Smooth muscle cell (in vitro differentiated cells): ENCODE measurements around the gene RNF39. TPM values are rescaled to one million over a fixed set of nuclear protein-coding genes. Genes with fewer than 3 reads are reported as not detected.

Source experiments
- DNase-seq: peaks from one replicate; lab custom pipeline; 2025; ENCODE audit not compliant: unreplicated experiment; lab: John Stamatoyannopoulos, UW
- H2AFZ ChIP-seq: fragments of 200-600 bp; sonication (generic); 2 replicates; pipeline ENCODE4 v1.6.0; 2016; ENCODE audit warnings: antibody characterized with exemption, low read depth, mild to moderate bottlenecking
- H3F3A ChIP-seq: fragments of 200-600 bp; sonication (generic); 2 replicates; pipeline ENCODE4 v1.6.0; 2017; ENCODE audit warnings: antibody characterized with exemption, low read depth
- H3K27ac ChIP-seq: fragments of 200-600 bp; sonication (generic); 2 replicates; pipeline ENCODE4 v1.5.1; 2016; ENCODE audit warnings: low read depth, mild to moderate bottlenecking
- H3K27me3 ChIP-seq: fragments of 200-600 bp; sonication (generic); 2 replicates; pipeline ENCODE4 v1.6.1; 2016; ENCODE audit warnings: low read depth, mild to moderate bottlenecking
- H3K36me3 ChIP-seq: fragments of 200-600 bp; sonication (generic); 2 replicates; pipeline ENCODE4 v1.5.1; 2016; ENCODE audit warnings: low read depth
- H3K4me1 ChIP-seq: fragments of 200-600 bp; sonication (generic); 2 replicates; pipeline ENCODE4 v1.5.1; 2016; ENCODE audit warnings: low read depth
- H3K4me2 ChIP-seq: fragments of 200-600 bp; sonication (generic); 2 replicates; pipeline ENCODE4 v1.6.0; 2016; ENCODE audit warnings: mild to moderate bottlenecking
- H3K4me3 ChIP-seq: fragments of 200-600 bp; sonication (generic); 2 replicates; pipeline ENCODE4 v1.5.1; 2016; ENCODE audit warnings: mild to moderate bottlenecking
- H3K79me2 ChIP-seq: fragments of 200-600 bp; sonication (generic); 2 replicates; pipeline ENCODE4 v1.6.0; 2016; ENCODE audit warnings: low read depth, mild to moderate bottlenecking
- H3K9ac ChIP-seq: fragments of 200-600 bp; sonication (generic); 2 replicates; pipeline ENCODE4 v1.6.0; 2016; ENCODE audit warnings: low read depth
- H3K9me3 ChIP-seq: fragments of 200-600 bp; sonication (generic); replicated peaks from 2 replicates; pipeline ENCODE4 v1.5.1; 2016; ENCODE audit warnings: low read depth
- H4K20me1 ChIP-seq: fragments of 200-600 bp; sonication (generic); 2 replicates; pipeline ENCODE4 v1.6.0; 2016; ENCODE audit warnings: low read depth
- WGBS: methylation state at CpG from one replicate; pipeline ENCODE4 v1.1.7; 2016; ENCODE audit warnings: low lambda C conversion rate; 5-methylcytosine and 5-hydroxymethylcytosine counted together
- polyA plus RNA-seq: library from polyadenylated mRNA; unstranded; fragments of >200 nt; fragmentation: Nextera tagmentation; extraction: Ambion mirVana; gene quantifications from 2 replicates; pipeline ENCODE4 v1.2.1, GENCODE V29; 2016
- total RNA-seq: library from RNA; depleted of rRNA; stranded (reverse); fragments of >200 nt; gene quantifications from 2 replicates; pipeline ENCODE4 v1.2.3, GENCODE V29; 2014
- TF ChIP-seq, protein P1 (sequence below): fragments of 200-600 bp; sonication (generic); IDR thresholded peaks from 2 replicates; pipeline ENCODE4 v1.5.1; 2017; ENCODE audit warnings: borderline replicate concordance, mild to moderate bottlenecking, antibody characterized with exemption; ENCODE audit not compliant: insufficient read depth, poor library complexity, severe bottlenecking

RNF39 gene
- total and polyA plus RNA-seq, 2 experiments from 2014 or later = 0.70 to 0.90 TPM

DNA sequence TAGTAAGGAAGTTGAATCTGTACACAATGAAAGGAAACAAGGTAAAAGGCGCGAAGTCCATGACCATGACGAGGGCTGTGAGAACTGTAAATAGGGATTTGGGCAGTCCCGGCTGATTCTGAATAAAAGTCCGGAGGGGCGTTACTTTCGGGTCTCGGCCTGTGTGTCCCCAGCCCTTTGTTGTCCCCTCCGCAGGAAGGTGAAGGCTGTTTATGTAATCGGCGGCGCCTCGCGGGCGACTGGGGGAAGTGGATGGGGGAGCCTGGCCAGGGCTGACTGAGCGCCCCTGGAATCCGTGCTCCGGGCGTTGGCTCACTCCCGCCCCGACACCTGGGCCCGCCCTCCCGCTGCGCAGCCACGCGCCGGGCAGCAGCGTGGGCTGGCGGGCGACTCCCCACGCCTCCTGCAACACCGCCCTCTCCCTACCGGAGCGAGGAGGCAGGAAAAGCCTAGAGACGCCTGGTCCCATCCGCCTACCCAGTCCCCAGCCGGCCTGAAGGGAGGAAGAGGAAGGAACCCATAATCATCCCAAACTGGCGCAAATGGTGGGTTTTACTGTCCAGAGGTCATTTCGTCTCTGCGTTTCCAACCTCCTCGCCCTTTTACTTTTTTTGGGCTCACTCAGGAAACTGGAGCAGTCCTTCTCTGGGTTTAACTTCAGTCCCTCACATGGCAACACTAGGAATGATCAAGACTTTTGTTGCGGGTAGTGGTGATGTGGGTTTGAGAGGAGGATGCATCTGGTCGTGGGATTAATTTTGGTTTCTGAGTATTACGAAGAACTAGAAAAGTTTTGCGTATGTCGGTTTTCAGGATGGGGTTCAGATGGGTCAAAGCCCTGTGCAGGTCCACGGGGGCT lies 25.2 kb upstream of the RNF39 start:
- H3K4me2 ChIP-seq = peak overlapping the region; percentile 85
- H2AFZ ChIP-seq = peak overlapping the region; percentile 31
- H3K4me1 ChIP-seq = peaks cover 17% of the 10 kb centered on the region
- no peaks in the 10 kb centered on the region for H3K79me2 ChIP-seq
- H3K4me3 ChIP-seq = peak overlapping the region; percentile 51
- no peaks in the 10 kb centered on the region for H4K20me1 ChIP-seq
- no peaks in the 10 kb centered on the region for H3F3A ChIP-seq
- H3K27me3 ChIP-seq = peaks cover 81% of the 10 kb centered on the region
- no peak for DNase-seq
- no peak overlapping the region for H3K9ac ChIP-seq
- no peaks in the 10 kb centered on the region for H3K36me3 ChIP-seq
- H3K9me3 ChIP-seq = no peaks in the 10 kb centered on the region
- TF ChIP-seq, protein P1, sequence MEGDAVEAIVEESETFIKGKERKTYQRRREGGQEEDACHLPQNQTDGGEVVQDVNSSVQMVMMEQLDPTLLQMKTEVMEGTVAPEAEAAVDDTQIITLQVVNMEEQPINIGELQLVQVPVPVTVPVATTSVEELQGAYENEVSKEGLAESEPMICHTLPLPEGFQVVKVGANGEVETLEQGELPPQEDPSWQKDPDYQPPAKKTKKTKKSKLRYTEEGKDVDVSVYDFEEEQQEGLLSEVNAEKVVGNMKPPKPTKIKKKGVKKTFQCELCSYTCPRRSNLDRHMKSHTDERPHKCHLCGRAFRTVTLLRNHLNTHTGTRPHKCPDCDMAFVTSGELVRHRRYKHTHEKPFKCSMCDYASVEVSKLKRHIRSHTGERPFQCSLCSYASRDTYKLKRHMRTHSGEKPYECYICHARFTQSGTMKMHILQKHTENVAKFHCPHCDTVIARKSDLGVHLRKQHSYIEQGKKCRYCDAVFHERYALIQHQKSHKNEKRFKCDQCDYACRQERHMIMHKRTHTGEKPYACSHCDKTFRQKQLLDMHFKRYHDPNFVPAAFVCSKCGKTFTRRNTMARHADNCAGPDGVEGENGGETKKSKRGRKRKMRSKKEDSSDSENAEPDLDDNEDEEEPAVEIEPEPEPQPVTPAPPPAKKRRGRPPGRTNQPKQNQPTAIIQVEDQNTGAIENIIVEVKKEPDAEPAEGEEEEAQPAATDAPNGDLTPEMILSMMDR = no peak
- 9% methylated on average over 38 of the region's 47 CpGs for WGBS
- H3K27ac ChIP-seq = no peak overlapping the region

DNA sequence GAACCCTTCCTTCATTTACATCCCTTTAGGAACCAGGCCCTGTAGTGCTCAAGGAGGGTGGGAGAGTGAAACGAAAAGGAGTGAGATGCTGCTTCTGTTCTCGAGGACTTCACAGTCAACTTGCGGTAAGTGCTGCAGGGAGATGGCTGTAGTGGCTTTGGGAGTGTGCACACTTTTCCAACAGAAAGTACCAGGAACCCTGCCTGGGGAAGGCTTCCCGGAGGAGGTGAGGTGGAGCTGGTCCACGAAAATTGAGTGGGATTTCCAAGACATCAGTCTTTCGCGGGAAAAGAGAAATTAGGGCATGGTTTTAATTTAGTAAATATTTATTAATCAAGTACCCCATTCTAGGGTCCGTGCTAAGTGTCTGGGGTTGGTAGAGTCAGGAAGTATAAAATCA lies 24.6 kb upstream of the RNF39 start:
- H3K4me1 ChIP-seq = peaks cover 17% of the 10 kb centered on the region
- no peak overlapping the region for H3K27ac ChIP-seq
- no peak overlapping the region for H2AFZ ChIP-seq
- peak overlapping the region; percentile 85 for H3K4me2 ChIP-seq
- H3K9ac ChIP-seq = no peak overlapping the region
- 36% methylated on average over 8 of the region's 8 CpGs for WGBS
- H3K4me3 ChIP-seq = peak overlapping the region; percentile 51
- no peaks in the 10 kb centered on the region for H3F3A ChIP-seq
- no peaks in the 10 kb centered on the region for H3K36me3 ChIP-seq
- H3K79me2 ChIP-seq = no peaks in the 10 kb centered on the region
- no peak for DNase-seq
- H3K9me3 ChIP-seq = no peaks in the 10 kb centered on the region
- H3K27me3 ChIP-seq = peaks cover 81% of the 10 kb centered on the region
- TF ChIP-seq, protein P1 = no peak
- no peaks in the 10 kb centered on the region for H4K20me1 ChIP-seq

DNA sequence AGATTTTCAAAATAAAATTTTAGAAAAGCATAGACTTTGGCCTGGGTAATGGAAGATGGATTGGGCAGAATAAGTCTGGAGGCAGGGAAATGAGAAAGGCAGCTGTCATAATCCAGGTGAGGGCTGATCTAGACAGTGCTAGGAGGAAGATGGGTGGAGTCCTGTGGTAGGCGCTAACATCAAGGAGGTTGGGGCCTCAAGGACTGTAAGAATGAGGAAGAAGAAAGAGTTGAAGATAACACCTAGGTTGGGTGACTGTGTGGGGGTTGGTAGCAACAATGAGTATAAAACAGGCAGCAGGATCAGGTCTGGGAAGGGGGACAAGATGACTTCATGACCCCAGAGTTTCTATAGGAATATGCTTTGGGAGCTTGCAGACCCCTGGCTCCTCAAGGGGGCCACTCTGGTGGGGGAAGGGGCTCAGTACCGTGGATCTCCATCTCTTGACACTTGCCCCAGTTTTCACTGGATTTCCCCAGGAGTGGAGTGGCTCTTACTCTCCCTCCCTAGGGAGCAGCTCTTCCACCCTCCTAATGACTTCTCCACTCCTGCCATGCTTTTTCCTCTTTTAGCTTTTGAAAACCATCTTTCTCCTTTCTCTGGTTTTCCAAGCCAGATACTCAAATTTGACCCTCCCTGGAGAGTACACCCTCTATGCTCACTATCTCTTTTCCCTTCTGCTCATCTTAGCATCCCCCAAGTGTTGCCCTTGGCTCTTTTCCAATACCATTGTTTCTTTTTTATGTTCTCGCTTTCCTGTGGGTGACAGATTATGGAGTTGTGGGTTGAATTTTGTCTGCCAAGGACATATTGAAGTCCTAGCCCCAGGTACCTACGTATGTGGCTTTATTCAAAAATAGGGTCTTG lies 22.6 kb upstream of the RNF39 start:
- Histone ChIP-seq H3K4me2 (no peak overlapping the region), H2AFZ (no peak overlapping the region), H3K9ac (no peak overlapping the region), H4K20me1 (no peaks in the 10 kb centered on the region), H3K27me3 (peaks cover 78% of the 10 kb centered on the region), H3K4me1 (peaks cover 12% of the 10 kb centered on the region), H3K4me3 (no peak overlapping the region), H3K36me3 (no peaks in the 10 kb centered on the region), H3K27ac (no peak overlapping the region), H3F3A (no peaks in the 10 kb centered on the region), H3K9me3 (no peaks in the 10 kb centered on the region), H3K79me2 (no peaks in the 10 kb centered on the region)
- no peak for DNase-seq
- TF ChIP-seq, protein P1 = no peak
- WGBS = 62% methylated on average over 4 of the region's 4 CpGs
